OCI-LY7 (cell line): ENCODE results near the gene PDE9A.

Experiments used
- EZH2phosphoT487 ChIP-seq: fragments of 200-600 bp; sonication (generic); IDR thresholded peaks from 2 replicates; pipeline ENCODE4 v1.6.1; 2018; ENCODE audit warnings: low read depth, borderline replicate concordance, mild to moderate bottlenecking, mixed run types, antibody characterized with exemption, low read length, moderate library complexity, mixed read lengths
- TF ChIP-seq, protein P1 (sequence below): fragments of 200-600 bp; sonication (generic); conservative IDR thresholded peaks from 2 replicates; pipeline ENCODE4 v1.5.1; 2014; ENCODE audit warnings: mild to moderate bottlenecking, antibody characterized with exemption, low read length, moderate library complexity, mixed read lengths

DNA sequence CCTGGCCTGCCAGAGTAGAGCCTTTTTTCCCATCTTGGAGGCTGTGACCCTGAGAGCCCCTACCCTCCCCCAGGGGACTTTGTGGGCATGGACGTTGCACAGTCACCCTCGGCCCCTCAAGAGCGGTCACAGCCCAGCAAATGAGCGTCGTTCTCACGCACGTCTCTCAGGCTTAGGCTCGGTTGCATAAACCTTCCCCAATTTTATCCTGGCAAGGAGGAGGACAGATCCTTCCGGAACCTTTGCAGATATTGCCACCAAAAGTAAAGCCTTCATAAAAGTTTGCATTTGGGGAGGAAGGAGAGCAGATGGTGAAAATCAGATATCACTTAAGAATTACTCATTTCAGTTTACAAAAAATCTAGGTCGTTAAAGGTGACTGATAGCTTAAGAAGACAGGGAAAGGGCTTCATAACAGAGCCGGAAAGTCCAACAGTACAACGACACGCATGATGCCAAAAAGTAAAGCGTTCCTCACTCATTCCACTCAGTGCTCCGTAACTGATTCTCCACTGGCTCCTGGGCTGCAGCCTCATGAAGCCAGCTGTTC, 29.3 kb downstream of the PDE9A start:
- TF ChIP-seq, protein P1, sequence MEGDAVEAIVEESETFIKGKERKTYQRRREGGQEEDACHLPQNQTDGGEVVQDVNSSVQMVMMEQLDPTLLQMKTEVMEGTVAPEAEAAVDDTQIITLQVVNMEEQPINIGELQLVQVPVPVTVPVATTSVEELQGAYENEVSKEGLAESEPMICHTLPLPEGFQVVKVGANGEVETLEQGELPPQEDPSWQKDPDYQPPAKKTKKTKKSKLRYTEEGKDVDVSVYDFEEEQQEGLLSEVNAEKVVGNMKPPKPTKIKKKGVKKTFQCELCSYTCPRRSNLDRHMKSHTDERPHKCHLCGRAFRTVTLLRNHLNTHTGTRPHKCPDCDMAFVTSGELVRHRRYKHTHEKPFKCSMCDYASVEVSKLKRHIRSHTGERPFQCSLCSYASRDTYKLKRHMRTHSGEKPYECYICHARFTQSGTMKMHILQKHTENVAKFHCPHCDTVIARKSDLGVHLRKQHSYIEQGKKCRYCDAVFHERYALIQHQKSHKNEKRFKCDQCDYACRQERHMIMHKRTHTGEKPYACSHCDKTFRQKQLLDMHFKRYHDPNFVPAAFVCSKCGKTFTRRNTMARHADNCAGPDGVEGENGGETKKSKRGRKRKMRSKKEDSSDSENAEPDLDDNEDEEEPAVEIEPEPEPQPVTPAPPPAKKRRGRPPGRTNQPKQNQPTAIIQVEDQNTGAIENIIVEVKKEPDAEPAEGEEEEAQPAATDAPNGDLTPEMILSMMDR, result no peak
- TF ChIP-seq EZH2phosphoT487, result no peak
